Hepatocyte (in vitro differentiated cells): ENCODE results near the gene SCNN1B. TPM values are rescaled to one million over a fixed set of nuclear protein-coding genes. Genes with fewer than 3 reads are reported as not detected.

Experiments
- DNase-seq: peaks from one replicate; pipeline ENCODE4 v3.0.0-alpha.2; 2016; ENCODE audit warnings: low spot score
- H2AFZ ChIP-seq: fragments of 200-600 bp; sonication (generic); 2 replicates; pipeline ENCODE4 v1.6.0; 2016; ENCODE audit warnings: antibody characterized with exemption, mild to moderate bottlenecking
- H3K27ac ChIP-seq: fragments of 200-600 bp; sonication (generic); 2 replicates; pipeline ENCODE4 v1.5.1; 2016; ENCODE audit warnings: mild to moderate bottlenecking
- H3K27me3 ChIP-seq: fragments of 200-600 bp; sonication (generic); 2 replicates; pipeline ENCODE4 v1.6.1; 2016
- H3K36me3 ChIP-seq: fragments of 200-600 bp; sonication (generic); replicated peaks from 2 replicates; pipeline ENCODE4 v1.5.1; 2016; ENCODE audit warnings: low read depth; ENCODE audit not compliant: insufficient read depth
- H3K4me1 ChIP-seq: fragments of 200-600 bp; sonication (generic); 2 replicates; pipeline ENCODE4 v1.5.1; 2016; ENCODE audit warnings: mild to moderate bottlenecking, moderate library complexity; ENCODE audit not compliant: insufficient read depth
- H3K4me2 ChIP-seq: fragments of 200-600 bp; sonication (generic); 2 replicates; pipeline ENCODE4 v1.6.0; 2016
- H3K4me3 ChIP-seq: fragments of 200-600 bp; sonication (generic); 2 replicates; pipeline ENCODE4 v1.5.1; 2016; ENCODE audit warnings: mild to moderate bottlenecking
- H3K79me2 ChIP-seq: fragments of 200-600 bp; sonication (generic); 2 replicates; pipeline ENCODE4 v1.6.0; 2017; ENCODE audit warnings: mild to moderate bottlenecking
- H3K9me2 ChIP-seq: fragments of 200-600 bp; sonication (generic); replicated peaks from 2 replicates; pipeline ENCODE4 v1.6.0; 2017; ENCODE audit warnings: mild to moderate bottlenecking; ENCODE audit not compliant: insufficient read depth
- H3K9me3 ChIP-seq: fragments of 200-600 bp; sonication (generic); 2 replicates; pipeline ENCODE4 v1.5.1; 2016; ENCODE audit warnings: low read depth, mild to moderate bottlenecking
- H4K20me1 ChIP-seq: fragments of 200-600 bp; sonication (generic); 2 replicates; pipeline ENCODE4 v1.6.0; 2016; ENCODE audit warnings: mild to moderate bottlenecking; ENCODE audit not compliant: insufficient read depth, poor library complexity, severe bottlenecking
- EZH2 ChIP-seq: fragments of 200-600 bp; sonication (generic); IDR thresholded peaks from 2 replicates; pipeline ENCODE4 v1.6.1; 2016; ENCODE audit warnings: antibody characterized with exemption, mild to moderate bottlenecking, borderline replicate concordance
- EZH2phosphoT487 ChIP-seq: fragments of 200-600 bp; sonication (generic); IDR thresholded peaks from one replicate; pipeline ENCODE4 v1.6.1; 2018; ENCODE audit warnings: antibody characterized with exemption, mild to moderate bottlenecking, low read depth, moderate library complexity; ENCODE audit not compliant: unreplicated experiment, severe bottlenecking
- WGBS: methylation state at CpG from one replicate; pipeline ENCODE4 v1.1.6; 2016; ENCODE audit warnings: low lambda C conversion rate; ENCODE audit errors: missing lambda C conversion rate; 5-methylcytosine and 5-hydroxymethylcytosine counted together
- polyA plus RNA-seq: library from polyadenylated mRNA; unstranded; fragments of >200 nt; fragmentation: Nextera tagmentation; extraction: Ambion mirVana; gene quantifications from 2 replicates; pipeline ENCODE4 v1.2.1, GENCODE V29; 2016
- total RNA-seq: library from RNA; depleted of rRNA; stranded (reverse); fragments of >200 nt; gene quantifications from 2 replicates; pipeline ENCODE4 v1.2.3, GENCODE V29; 2014
- TF ChIP-seq, protein P1 (sequence below): fragments of 200-600 bp; sonication (generic); IDR thresholded peaks from 2 replicates; pipeline ENCODE4 v1.5.1; 2016; ENCODE audit warnings: antibody characterized with exemption, mild to moderate bottlenecking; ENCODE audit not compliant: poor library complexity

The SCNN1B gene
- total and polyA plus RNA-seq, 2 experiments from 2014 or later: 0.23 to 0.85 TPM

GRCh38 chr16:23286131-23286532 lies 16.0 kb upstream of the SCNN1B start:
- H2AFZ ChIP-seq: no peak overlapping the region
- 85% methylated on average over 4 of the region's 4 CpGs for WGBS
- H3K79me2 ChIP-seq: no peaks in the 10 kb centered on the region
- TF ChIP-seq EZH2phosphoT487 (no peak), EZH2 (no peak)
- TF ChIP-seq, protein P1, sequence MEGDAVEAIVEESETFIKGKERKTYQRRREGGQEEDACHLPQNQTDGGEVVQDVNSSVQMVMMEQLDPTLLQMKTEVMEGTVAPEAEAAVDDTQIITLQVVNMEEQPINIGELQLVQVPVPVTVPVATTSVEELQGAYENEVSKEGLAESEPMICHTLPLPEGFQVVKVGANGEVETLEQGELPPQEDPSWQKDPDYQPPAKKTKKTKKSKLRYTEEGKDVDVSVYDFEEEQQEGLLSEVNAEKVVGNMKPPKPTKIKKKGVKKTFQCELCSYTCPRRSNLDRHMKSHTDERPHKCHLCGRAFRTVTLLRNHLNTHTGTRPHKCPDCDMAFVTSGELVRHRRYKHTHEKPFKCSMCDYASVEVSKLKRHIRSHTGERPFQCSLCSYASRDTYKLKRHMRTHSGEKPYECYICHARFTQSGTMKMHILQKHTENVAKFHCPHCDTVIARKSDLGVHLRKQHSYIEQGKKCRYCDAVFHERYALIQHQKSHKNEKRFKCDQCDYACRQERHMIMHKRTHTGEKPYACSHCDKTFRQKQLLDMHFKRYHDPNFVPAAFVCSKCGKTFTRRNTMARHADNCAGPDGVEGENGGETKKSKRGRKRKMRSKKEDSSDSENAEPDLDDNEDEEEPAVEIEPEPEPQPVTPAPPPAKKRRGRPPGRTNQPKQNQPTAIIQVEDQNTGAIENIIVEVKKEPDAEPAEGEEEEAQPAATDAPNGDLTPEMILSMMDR: no peak
- no peaks in the 10 kb centered on the region for H3K9me2 ChIP-seq
- no peak overlapping the region for H3K4me2 ChIP-seq
- DNase-seq: no peak
- H3K36me3 ChIP-seq: no peaks in the 10 kb centered on the region
- H4K20me1 ChIP-seq: no peaks in the 10 kb centered on the region
- H3K4me1 ChIP-seq: no peaks in the 10 kb centered on the region
- H3K9me3 ChIP-seq: no peaks in the 10 kb centered on the region
- H3K4me3 ChIP-seq: no peak overlapping the region
- no peak overlapping the region for H3K27ac ChIP-seq
- H3K27me3 ChIP-seq: no peaks in the 10 kb centered on the region

GRCh38 chr16:23288209-23288608 lies 13.9 kb upstream of the SCNN1B start:
- WGBS: 73% methylated on average over 3 of the region's 3 CpGs
- H3K79me2 ChIP-seq: no peaks in the 10 kb centered on the region
- H3K4me2 ChIP-seq: no peak overlapping the region
- TF ChIP-seq, protein P1: no peak
- TF ChIP-seq EZH2phosphoT487 (no peak), EZH2 (no peak)
- no peaks in the 10 kb centered on the region for H3K27me3 ChIP-seq
- no peaks in the 10 kb centered on the region for H3K9me3 ChIP-seq
- H3K4me1 ChIP-seq: no peaks in the 10 kb centered on the region
- H3K4me3 ChIP-seq: no peak overlapping the region
- no peak overlapping the region for H3K27ac ChIP-seq
- DNase-seq: no peak
- H2AFZ ChIP-seq: no peak overlapping the region
- no peaks in the 10 kb centered on the region for H3K36me3 ChIP-seq
- H3K9me2 ChIP-seq: no peaks in the 10 kb centered on the region
- no peaks in the 10 kb centered on the region for H4K20me1 ChIP-seq

DNA sequence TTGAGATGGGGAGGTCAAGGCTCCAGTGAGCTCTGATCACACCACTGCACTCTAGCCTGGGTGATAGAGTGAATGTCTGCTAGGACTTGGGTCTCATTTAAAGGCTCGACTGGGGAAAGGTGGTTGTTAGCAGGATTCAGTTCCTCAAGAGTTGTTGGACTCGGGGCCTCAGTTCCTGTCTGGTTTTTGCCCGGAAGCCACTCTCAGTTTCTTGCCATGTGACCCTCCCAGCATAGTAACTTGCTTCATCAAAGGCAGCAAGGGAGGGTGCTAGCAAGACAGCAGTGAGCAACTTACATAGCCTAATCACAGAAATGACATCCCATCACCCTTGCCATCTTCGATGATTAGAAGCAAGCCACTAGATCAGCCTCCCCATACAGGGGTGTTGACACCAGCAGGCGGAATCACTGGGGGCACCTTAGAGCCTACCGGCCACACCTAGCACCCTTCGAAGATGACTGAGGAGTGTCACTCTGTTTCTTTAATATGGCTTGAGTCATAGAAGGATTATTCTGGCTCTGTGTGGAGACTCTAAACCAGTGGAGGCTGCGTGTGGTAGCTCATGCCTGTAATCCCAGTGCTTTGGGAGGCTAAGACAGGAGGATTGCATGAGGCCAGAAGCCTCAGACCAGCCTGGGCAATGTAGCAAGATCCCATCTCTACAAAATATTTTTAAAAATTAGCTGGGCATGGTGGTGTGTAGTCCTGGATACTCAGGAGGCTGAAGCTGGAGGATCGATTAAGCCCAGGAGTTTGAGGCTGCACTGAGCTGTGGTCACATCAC lies 13.2 kb upstream of the SCNN1B start:
- no peak overlapping the region for H3K4me2 ChIP-seq
- H3K79me2 ChIP-seq: no peaks in the 10 kb centered on the region
- no peak for TF ChIP-seq EZH2
- H3K27ac ChIP-seq: no peak overlapping the region
- H2AFZ ChIP-seq: no peak overlapping the region
- no peaks in the 10 kb centered on the region for H3K9me3 ChIP-seq
- no peaks in the 10 kb centered on the region for H3K36me3 ChIP-seq
- no peaks in the 10 kb centered on the region for H3K27me3 ChIP-seq
- 92% methylated on average over 9 of the region's 9 CpGs for WGBS
- H3K4me1 ChIP-seq: no peaks in the 10 kb centered on the region
- DNase-seq: no peak
- no peaks in the 10 kb centered on the region for H3K9me2 ChIP-seq
- H3K4me3 ChIP-seq: no peak overlapping the region
- no peaks in the 10 kb centered on the region for H4K20me1 ChIP-seq

DNA sequence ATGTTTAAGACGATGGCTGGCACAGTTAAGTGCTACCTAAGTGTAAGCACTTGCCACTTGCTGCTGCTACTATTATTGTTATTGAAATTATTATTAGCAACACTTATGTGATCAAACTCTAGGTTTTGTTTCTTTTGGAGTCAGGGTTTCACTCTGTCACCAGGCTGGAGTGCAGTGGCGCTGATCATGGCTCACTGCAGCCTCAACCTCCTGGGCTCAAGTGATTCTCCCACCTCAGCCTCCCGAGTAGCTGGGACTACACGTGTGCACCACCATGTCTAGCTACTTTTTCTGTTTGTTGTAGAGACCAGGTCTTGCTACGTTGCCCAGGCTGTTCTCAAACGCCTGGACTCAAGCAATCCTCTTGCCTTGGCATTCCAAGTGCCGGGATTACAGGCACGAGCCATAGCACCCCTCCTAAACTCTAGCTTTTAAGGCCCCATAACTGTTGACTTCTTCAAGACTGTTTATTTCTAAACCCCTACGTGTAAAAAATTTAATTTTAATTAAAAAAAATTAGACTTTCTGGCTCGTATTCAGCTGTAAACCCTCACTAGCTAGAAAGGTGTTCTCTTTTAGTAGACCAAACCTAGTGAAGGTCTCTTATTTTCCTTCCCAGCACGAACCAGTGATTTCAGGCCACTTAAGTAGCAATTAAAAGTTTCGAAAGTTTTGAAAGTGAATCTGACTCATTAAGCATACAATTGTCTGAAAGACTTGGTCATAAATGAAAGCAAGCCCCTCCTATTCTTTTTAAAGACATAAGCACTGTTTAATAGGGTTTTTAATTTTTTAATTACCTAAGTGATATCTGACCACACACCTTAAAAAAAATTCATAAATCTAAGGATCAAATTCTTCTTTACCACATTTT lies 11.7 kb upstream of the SCNN1B start:
- no peaks in the 10 kb centered on the region for H3K27me3 ChIP-seq
- no peaks in the 10 kb centered on the region for H3K9me3 ChIP-seq
- no peaks in the 10 kb centered on the region for H3K79me2 ChIP-seq
- no peak for DNase-seq
- H3K4me2 ChIP-seq: no peak overlapping the region
- no peak overlapping the region for H3K4me3 ChIP-seq
- no peaks in the 10 kb centered on the region for H3K9me2 ChIP-seq
- TF ChIP-seq EZH2phosphoT487: no peak
- no peak for TF ChIP-seq EZH2
- TF ChIP-seq, protein P1: no peak
- no peak overlapping the region for H2AFZ ChIP-seq
- H4K20me1 ChIP-seq: no peaks in the 10 kb centered on the region
- no peak overlapping the region for H3K27ac ChIP-seq
- H3K36me3 ChIP-seq: no peaks in the 10 kb centered on the region
- whole genome bisulfite sequencing: 80% methylated on average over 12 of the region's 12 CpGs
- H3K4me1 ChIP-seq: no peaks in the 10 kb centered on the region
